HG02870 (cell line): ENCODE measurements around the gene SNRPA.

Source experiments
- ATAC-seq: cut with Tn5 transposase; IDR thresholded peaks from one replicate; pipeline ENCODE4 v1.9.1; 2021; ENCODE audit warnings: mild to moderate bottlenecking, moderate library complexity; ENCODE audit not compliant: unreplicated experiment

Gene SNRPA

GRCh38 chr19:40750874-40751537 lies at the start of gene SNRPA:
Gene SNRPA (plus strand): TSS chr19:40751203. CDS start chr19:40751409, 206 bp downstream.
- peak; percentile 51 for ATAC-seq

- no peak for ATAC-seq
Measured at GRCh38 chr19:40701758-40702157, 49.2 kb upstream of the SNRPA start.

- no peak for ATAC-seq
Measured at GRCh38 chr19:40702337-40703012, 48.5 kb upstream of the SNRPA start.

GRCh38 chr19:40703029-40703755 lies 47.8 kb upstream of the SNRPA start:
- no peak for ATAC-seq

GRCh38 chr19:40704491-40705361 lies 46.3 kb upstream of the SNRPA start:
- no peak for ATAC-seq

- no peak for ATAC-seq
Measured at GRCh38 chr19:40705362-40705651, 45.7 kb upstream of the SNRPA start.

GRCh38 chr19:40705950-40706619 lies 44.9 kb upstream of the SNRPA start:
- ATAC-seq, result no peak

- ATAC-seq, result no peak
Measured at GRCh38 chr19:40707615-40708014, 43.4 kb upstream of the SNRPA start.

GRCh38 chr19:40709817-40710216 lies 41.2 kb upstream of the SNRPA start:
- no peak for ATAC-seq

GRCh38 chr19:40713939-40714338 lies 37.1 kb upstream of the SNRPA start:
- ATAC-seq, result no peak

GRCh38 chr19:40714441-40715299 lies 36.3 kb upstream of the SNRPA start:
- ATAC-seq, result peak; percentile 48

GRCh38 chr19:40716031-40716481 lies 34.9 kb upstream of the SNRPA start:
- ATAC-seq, result no peak

GRCh38 chr19:40716482-40717324 lies 34.3 kb upstream of the SNRPA start, which contains the start of the genes COQ8B and ITPKC:
Gene COQ8B (minus strand): TSS chr19:40716886. CDS start chr19:40714632, 2,254 bp downstream.
Gene ITPKC (plus strand): TSS chr19:40717112. CDS start chr19:40717136, 24 bp downstream.
- ATAC-seq, result peak; percentile 70

- no peak for ATAC-seq
Measured at GRCh38 chr19:40717325-40717879, 33.6 kb upstream of the SNRPA start.

- ATAC-seq, result no peak
Measured at GRCh38 chr19:40717880-40718773, 32.9 kb upstream of the SNRPA start.

GRCh38 chr19:40718774-40719391 lies 32.1 kb upstream of the SNRPA start:
- ATAC-seq, result no peak
